T-helper 2 cell (primary cell): Measurements from ENCODE around the gene KMT2B.

Experiments
- DNase-seq, 5 experiments: peaks; one replicate each; pipeline versions ENCODE4 v3.0.0 to v3.0.0-alpha.2; 2012 to 2022

KMT2B gene

GRCh38 chr19:35779033-35779432 lies 61.2 kb downstream of the KMT2B start:
- no peak for DNase-seq

GRCh38 chr19:35780058-35780457 lies 62.3 kb downstream of the KMT2B start:
- DNase-seq, result no peak

GRCh38 chr19:35780717-35781116 lies 62.9 kb downstream of the KMT2B start:
- DNase-seq, result no peak

DNA sequence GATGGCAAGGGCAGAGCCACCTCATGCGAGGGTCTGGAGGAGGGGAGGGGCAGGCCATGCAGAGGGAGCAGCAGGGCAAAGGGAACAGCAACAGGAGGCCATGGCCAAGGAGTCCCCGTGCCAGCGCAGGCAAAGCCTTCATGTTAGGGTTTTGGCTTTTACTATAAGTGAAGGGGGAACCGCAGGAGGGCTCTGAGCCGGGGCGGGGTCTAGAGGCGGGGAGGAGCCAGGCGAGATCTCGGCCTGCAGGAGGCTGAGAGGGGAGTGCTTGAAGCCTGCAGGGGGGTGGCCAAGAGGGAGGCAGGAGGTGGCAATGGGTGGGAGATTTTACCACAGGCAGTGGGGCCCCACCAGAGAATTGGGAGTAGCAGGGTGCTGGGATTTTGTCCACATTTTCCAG lies 63.8 kb downstream of the KMT2B start:
- DNase-seq, result no peak

- DNase-seq, result no peak
These were observed 64.8 kb downstream of the KMT2B start for GRCh38 chr19:35782589-35782988.

GRCh38 chr19:35783469-35784434 lies 65.9 kb downstream of the KMT2B start:
- no peak for DNase-seq

GRCh38 chr19:35784503-35785338 lies 66.9 kb downstream of the KMT2B start:
- DNase-seq, result no peak

DNA sequence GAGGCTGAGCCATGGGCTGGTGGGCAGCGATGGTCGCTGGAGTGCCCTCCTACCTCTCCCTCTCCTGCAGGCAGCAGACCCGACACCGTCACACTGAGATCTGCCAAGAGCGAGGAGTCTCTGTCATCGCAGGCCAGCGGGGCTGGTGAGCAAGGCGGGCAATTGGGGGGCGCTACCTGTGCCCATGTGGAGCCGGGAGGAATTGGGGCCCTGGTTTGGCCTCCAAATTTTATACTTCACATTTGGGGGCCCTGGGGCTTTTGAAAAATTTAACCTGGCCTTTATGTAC lies 67.5 kb downstream of the KMT2B start:
- no peak for DNase-seq

GRCh38 chr19:35786299-35787160 lies 68.7 kb downstream of the KMT2B start:
- no peak for DNase-seq

DNA sequence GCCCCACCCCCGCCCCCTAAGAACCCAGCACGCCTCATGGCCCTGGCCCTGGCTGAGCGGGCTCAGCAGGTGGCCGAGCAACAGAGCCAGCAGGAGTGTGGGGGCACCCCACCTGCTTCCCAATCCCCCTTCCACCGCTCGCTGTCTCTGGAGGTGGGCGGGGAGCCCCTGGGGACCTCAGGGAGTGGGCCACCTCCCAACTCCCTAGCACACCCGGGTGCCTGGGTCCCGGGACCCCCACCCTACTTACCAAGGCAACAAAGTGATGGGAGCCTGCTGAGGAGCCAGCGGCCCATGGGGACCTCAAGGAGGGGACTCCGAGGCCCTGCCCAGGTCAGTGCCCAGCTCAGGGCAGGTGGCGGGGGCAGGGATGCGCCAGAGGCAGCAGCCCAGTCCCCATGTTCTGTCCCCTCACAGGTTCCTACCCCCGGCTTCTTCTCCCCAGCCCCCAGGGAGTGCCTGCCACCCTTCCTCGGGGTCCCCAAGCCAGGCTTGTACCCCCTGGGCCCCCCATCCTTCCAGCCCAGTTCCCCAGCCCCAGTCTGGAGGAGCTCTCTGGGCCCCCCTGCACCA lies 69.5 kb downstream of the KMT2B start:
- no peak for DNase-seq
